ENCODE data around the gene PDIK1L.
A peak's percentile ranks its signal among the peaks of the same experiment; 100 is the strongest.

Gene PDIK1L

DNA sequence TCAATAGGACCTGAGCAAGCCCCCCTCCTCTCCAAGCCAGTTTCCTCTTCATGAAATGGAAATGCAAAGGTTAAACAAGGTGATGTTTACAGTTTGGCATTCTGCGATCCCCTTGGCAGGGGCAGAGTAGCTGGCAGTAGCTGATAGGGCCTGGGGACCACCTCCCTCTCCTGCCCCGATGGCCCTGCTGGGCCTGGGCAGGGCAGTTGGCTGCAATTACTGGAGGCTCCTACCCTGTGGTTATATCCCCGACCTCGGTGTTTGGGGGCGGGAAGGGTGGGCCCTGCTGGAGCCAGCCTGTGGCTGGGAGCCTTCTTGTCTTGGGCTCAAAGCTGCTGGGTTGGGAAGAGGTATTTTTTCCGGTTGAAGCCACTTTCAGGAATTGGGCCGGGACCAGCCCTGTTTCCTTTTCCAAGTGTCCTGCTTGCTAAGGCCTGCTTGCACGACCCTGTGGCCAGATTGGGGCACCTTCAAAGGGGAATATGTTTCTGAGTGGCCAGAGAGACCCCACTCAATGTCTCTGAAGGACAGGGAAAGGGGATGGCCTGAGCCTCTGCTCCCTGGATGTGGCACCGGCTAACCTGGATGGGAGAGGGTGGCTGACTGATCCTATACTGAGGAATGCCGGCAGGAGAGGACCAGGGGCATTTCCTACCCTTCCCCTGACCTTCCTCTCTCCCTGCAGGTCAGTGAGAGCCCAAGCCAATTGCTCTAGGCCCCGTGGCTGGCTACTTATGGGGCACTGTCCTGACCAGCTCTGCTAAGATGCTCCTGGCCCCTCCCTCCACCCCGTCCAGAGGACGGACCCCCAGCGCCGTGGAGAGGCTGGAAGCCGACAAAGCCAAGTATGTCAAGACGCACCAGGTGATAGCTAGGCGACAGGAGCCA, 49.1 kb downstream of the PDIK1L start:
- no peaks in the 10 kb centered on the region for H3K36me3 ChIP-seq (ENCODE audit: insufficient read depth, low read length)
- H3K4me1 ChIP-seq (ENCODE audit: insufficient read depth, low read length): peaks cover 10% of the 10 kb centered on the region
- no peak overlapping the region for H3K27ac ChIP-seq (ENCODE audit: low read depth, low read length)
- no peak overlapping the region for H3K9ac ChIP-seq (ENCODE audit: low read length)
- H3K9me3 ChIP-seq (ENCODE audit: low read length): no peaks in the 10 kb centered on the region
- H3K27me3 ChIP-seq (ENCODE audit: control insufficient read depth in 1 of 2, insufficient read depth in 2 of 2, low read length in 2 of 2): peaks cover 5 to 30% of the 10 kb centered on the region in 2 donors
- H3K4me3 ChIP-seq (ENCODE audit: low read depth in 1 of 2, low read length in 2 of 2): peak overlapping the region; percentile 55

DNA sequence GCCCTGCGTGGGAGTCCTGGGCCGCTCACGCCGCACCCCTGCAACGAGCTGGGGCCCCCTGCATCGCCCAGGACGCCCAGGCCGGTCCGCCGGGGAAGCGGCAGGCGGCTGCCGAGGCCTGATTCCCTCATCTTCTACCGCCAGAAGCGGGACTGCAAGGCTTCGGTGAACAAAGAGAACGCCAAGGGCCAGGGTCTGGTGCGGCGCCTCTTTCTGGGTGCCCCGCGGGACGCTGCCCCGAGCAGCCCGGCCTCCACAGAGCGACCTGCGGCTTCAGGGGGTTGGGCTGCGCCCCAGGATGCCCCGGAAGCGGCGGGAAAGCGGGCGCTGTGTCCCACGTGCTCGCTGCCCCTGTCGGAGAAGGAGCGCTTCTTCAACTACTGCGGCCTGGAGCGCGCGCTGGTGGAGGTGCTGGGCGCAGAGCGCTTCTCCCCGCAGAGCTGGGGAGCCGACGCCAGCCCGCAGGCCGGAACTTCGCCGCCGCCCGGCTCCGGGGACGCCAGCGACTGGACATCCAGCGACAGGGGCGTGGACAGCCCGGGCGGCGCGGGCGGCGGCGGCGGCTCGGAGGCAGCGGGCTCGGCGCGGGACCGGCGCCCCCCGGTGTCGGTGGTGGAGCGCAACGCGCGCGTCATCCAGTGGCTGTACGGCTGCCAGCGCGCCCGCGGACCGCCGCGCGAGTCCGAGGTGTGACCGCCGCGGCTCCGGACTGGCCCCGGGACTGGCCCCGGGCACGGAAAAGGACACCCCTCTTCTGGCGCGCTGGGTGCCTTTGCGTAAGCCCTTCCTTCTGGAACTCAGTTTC, 50.0 kb downstream of the PDIK1L start:
- H3K27ac ChIP-seq (ENCODE audit: low read depth, low read length): no peak overlapping the region
- H3K27me3 ChIP-seq (ENCODE audit: control insufficient read depth in 1 of 2, insufficient read depth in 2 of 2, low read length in 2 of 2): peaks cover 2 to 24% of the 10 kb centered on the region in 2 donors
- no peak overlapping the region for H3K9ac ChIP-seq (ENCODE audit: low read length)
- no peaks in the 10 kb centered on the region for H3K9me3 ChIP-seq (ENCODE audit: low read length)
- peaks cover 10% of the 10 kb centered on the region for H3K4me1 ChIP-seq (ENCODE audit: insufficient read depth, low read length)
- H3K4me3 ChIP-seq (ENCODE audit: low read depth in 1 of 2, low read length in 2 of 2): peak overlapping the region; percentile 55 to 56
- no peaks in the 10 kb centered on the region for H3K36me3 ChIP-seq (ENCODE audit: insufficient read depth, low read length)

- H3K9ac ChIP-seq (ENCODE audit: low read length): no peak overlapping the region
- H3K27ac ChIP-seq (ENCODE audit: low read depth, low read length): no peak overlapping the region
- peaks cover 10% of the 10 kb centered on the region for H3K4me1 ChIP-seq (ENCODE audit: insufficient read depth, low read length)
- H3K36me3 ChIP-seq (ENCODE audit: insufficient read depth, low read length): no peaks in the 10 kb centered on the region
- H3K27me3 ChIP-seq (ENCODE audit: control insufficient read depth in 1 of 2, insufficient read depth in 2 of 2, low read length in 2 of 2): peaks cover 0 to 21% of the 10 kb centered on the region in 2 donors
- H3K9me3 ChIP-seq (ENCODE audit: low read length): no peaks in the 10 kb centered on the region
- peak overlapping the region; percentile 22 to 56 for H3K4me3 ChIP-seq (ENCODE audit: low read depth in 1 of 2, low read length in 2 of 2)
These were observed 50.6 kb downstream of the PDIK1L start for GRCh38 chr1:26162220-26162709.

GRCh38 chr1:26163684-26164035, 52.0 kb downstream of the PDIK1L start:
- Histone ChIP-seq H3K4me3 (ENCODE audit: low read depth in 1 of 2, low read length in 2 of 2) (peak overlapping the region; percentile 47 to 49), H3K36me3 (ENCODE audit: insufficient read depth, low read length) (no peaks in the 10 kb centered on the region), H3K9ac (ENCODE audit: low read length) (no peak overlapping the region), H3K27ac (ENCODE audit: low read depth, low read length) (no peak overlapping the region), H3K9me3 (ENCODE audit: low read length) (no peaks in the 10 kb centered on the region), H3K4me1 (ENCODE audit: insufficient read depth, low read length) (peaks cover 10% of the 10 kb centered on the region), H3K27me3 (ENCODE audit: control insufficient read depth in 1 of 2, insufficient read depth in 2 of 2, low read length in 2 of 2) (peaks cover 0 to 15% of the 10 kb centered on the region in 2 donors)

DNA sequence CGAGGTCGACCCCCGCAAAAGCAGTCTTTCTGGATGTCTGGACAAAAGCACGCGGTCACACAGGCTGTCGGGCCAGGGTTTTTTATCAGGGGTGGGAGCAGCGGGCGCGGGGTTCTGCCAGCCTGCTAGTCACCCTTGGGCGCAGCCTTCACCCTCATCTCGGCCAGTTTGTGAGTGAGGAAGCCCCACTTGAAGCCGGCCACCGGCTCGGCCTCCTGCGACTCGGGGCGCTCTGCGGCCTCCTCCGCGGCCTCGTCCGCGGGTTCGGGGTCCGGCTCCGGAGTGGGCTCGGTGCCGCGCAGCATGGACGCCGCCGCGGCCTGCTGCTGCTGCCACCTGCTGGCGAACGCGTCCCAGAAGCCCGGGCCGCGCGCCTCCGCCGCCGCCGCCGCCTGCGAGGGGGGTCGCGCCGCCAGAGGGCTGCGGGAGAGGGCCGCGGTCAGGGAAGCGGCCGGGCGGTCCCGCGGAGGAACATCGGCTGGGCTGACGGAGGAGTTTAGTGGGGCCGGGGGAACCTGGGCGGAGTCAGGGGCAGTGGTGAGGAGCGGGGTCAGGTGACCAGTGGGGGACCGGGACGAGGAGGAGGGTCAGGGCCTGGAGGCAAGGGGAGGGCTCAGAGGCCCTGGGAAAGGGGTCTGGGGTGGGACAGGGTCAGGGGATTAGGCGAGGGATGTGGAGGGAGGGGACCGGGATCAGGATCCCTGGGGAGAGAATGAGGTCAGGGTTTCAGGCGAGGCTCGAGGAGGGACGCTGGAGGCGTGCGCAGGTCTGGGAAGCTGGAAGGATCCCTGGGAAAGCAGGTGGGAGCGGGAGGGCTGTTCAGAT, 52.6 kb downstream of the PDIK1L start:
- no peaks in the 10 kb centered on the region for H3K36me3 ChIP-seq (ENCODE audit: insufficient read depth, low read length)
- peaks cover 0 to 9% of the 10 kb centered on the region in 2 donors for H3K27me3 ChIP-seq (ENCODE audit: control insufficient read depth in 1 of 2, insufficient read depth in 2 of 2, low read length in 2 of 2)
- no peaks in the 10 kb centered on the region for H3K9me3 ChIP-seq (ENCODE audit: low read length)
- peaks cover 10% of the 10 kb centered on the region for H3K4me1 ChIP-seq (ENCODE audit: insufficient read depth, low read length)
- no peak overlapping the region for H3K27ac ChIP-seq (ENCODE audit: low read depth, low read length)
- no peak overlapping the region for H3K9ac ChIP-seq (ENCODE audit: low read length)
- H3K4me3 ChIP-seq (ENCODE audit: low read depth in 1 of 2, low read length in 2 of 2): peak overlapping the region; percentile 47 to 49

DNA sequence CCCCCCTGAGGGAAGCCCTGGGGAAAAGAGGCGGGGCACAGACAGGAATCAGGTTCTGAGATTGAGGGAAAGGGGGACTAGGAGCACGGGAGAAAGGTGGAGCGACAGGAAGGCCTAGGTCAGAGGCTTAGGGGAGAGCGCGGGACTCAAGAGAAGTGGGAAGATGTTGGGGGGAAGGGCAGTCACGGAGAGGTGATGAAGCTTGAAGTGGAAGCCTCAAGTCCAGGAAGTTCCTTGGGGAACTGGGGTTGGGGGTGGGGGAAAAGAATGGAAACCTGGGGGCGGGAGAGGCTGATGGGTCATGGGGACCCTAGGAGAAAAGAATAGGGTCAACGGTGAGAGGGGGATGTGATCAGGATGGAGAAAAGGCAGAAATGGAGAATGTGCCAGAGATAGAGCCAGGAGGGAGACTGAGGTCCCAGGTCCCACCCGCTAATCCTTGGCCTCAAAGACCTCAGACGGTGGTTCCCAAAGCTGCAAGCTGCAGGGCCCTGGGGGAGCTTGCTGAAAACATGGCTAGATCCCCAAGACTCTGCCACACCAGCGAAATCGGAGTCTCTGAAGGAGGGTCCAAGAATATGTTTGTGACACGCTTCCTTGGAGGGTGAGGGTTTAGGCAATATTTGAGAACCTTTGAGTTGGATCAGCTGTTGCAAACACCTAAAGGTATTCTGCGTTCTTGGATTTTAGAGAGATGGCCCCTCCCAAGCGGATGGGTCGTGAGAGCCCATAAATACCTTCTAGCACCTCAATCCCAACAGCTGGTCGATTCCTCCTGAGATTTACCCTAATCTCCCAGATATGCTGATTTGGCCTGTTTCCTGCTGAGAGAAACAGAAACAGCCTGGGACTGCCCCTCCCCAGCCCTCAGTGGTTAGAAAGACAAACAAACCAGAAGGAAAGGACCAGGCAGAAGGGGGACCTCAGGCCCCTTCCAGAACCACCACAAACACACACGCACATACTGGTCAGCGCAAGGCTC, 53.5 kb downstream of the PDIK1L start:
- H3K4me3 ChIP-seq (ENCODE audit: low read depth in 1 of 2, low read length in 2 of 2): no peak overlapping the region

DNA sequence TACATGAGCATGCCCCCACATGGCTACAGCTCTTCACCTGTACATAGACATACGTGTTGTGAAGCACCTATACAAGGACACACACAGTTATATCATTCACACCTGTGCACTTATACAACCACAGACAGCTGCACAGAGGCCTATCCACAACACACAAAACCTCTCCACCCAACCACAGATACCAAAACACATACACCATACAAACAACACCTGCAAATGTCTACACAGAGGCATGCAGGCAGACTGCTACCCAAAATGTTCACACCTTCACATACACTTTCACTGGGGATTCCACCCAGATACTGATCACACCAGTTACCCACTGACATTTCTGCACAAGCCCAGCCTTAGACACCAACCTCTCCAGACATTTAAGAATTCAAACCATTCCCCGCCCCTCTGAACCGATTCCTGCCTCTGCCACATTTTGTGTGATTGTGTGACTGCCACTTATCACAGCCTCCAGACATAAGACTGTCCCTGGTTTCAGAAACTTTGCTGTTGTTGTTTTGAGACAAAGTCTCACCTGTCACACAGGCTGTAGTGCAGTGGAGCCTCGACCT, 55.2 kb downstream of the PDIK1L start:
- H3K27me3 ChIP-seq (ENCODE audit: control insufficient read depth in 1 of 2, insufficient read depth in 2 of 2, low read length in 2 of 2): no peaks in the 10 kb centered on the region
- no peak overlapping the region for H3K9ac ChIP-seq (ENCODE audit: low read length)
- peaks cover 12% of the 10 kb centered on the region for H3K4me1 ChIP-seq (ENCODE audit: insufficient read depth, low read length)
- no peaks in the 10 kb centered on the region for H3K9me3 ChIP-seq (ENCODE audit: low read length)
- H3K4me3 ChIP-seq (ENCODE audit: low read depth in 1 of 2, low read length in 2 of 2): no peak overlapping the region
- H3K27ac ChIP-seq (ENCODE audit: low read depth, low read length): no peak overlapping the region
- no peaks in the 10 kb centered on the region for H3K36me3 ChIP-seq (ENCODE audit: insufficient read depth, low read length)

More for the DNA sequence above, 53.5 kb downstream of the PDIK1L start:
- Histone ChIP-seq H3K27me3 (ENCODE audit: control insufficient read depth in 1 of 2, insufficient read depth in 2 of 2, low read length in 2 of 2) (peaks cover 0 to 8% of the 10 kb centered on the region in 2 donors), H3K9ac (ENCODE audit: low read length) (no peak overlapping the region), H3K9me3 (ENCODE audit: low read length) (no peaks in the 10 kb centered on the region), H3K36me3 (ENCODE audit: insufficient read depth, low read length) (no peaks in the 10 kb centered on the region), H3K27ac (ENCODE audit: low read depth, low read length) (no peak overlapping the region), H3K4me1 (ENCODE audit: insufficient read depth, low read length) (peaks cover 11% of the 10 kb centered on the region)

DNA sequence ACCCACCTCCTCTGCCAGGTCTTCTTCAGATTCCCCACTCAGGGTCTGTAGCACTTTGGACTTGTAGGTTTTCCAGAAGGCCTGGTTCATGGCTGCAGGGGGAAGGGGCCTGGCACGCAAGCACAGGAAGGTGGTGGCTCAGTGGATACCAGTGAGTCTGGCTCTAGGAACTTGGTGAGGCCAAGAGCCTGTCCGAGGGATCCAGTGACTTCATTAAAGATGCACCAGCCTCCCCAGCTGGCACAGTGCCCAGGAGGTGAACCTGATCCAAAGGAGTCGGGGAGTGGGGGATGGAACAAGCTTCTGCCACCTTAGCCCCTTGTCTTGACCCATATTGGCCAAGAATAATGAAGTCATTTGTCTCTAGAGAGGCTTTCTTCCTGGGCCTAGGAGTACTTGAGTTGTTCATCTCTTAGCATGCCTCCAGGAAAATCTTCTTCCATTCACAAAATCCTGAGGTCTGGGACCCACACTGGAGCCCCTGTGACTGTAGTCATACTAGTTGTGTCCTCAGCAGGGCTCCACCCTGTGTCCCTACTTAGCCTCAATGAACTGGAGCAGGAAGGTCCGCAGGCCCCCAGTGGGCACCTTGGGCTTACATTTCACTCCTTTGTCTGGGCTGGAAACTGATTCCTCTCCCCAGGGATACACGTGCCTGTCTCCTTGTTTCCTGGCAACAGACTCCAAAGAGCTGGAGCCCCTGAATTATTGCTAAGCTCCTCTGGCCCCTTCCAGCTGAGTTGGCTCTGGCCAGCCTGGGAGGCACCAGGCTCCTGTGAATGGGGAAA, 57.0 kb downstream of the PDIK1L start, which contains the start of gene C1orf232:
Gene C1orf232 (minus strand): TSS at position 554 of the 788 bp plus-strand sequence. CDS start 464 bp downstream, at position 90.
- Histone ChIP-seq H3K4me3 (ENCODE audit: low read depth in 1 of 2, low read length in 2 of 2) (peak within 1 kb of the TSS; percentile 57 to 87), H3K9ac (ENCODE audit: low read length) (peak within 1 kb of the TSS; percentile 62), H3K27me3 (ENCODE audit: control insufficient read depth in 1 of 2, insufficient read depth in 2 of 2, low read length in 2 of 2) (no peaks in the 10 kb centered on the region), H3K27ac (ENCODE audit: low read depth, low read length) (peak within 1 kb of the TSS; percentile 61), H3K36me3 (ENCODE audit: insufficient read depth, low read length) (no peaks in the 10 kb centered on the region), H3K9me3 (ENCODE audit: low read length) (no peaks in the 10 kb centered on the region), H3K4me1 (ENCODE audit: insufficient read depth, low read length) (peaks cover 8% of the 10 kb centered on the region)

- no peak overlapping the region for H3K27ac ChIP-seq (ENCODE audit: low read depth, low read length)
- H3K9me3 ChIP-seq (ENCODE audit: low read length): no peaks in the 10 kb centered on the region
- no peaks in the 10 kb centered on the region for H3K36me3 ChIP-seq (ENCODE audit: insufficient read depth, low read length)
- peak overlapping the region in 1 of 2 donors; percentile 87 for H3K4me3 ChIP-seq (ENCODE audit: low read depth in 1 of 2, low read length in 2 of 2)
- H3K27me3 ChIP-seq (ENCODE audit: control insufficient read depth in 1 of 2, insufficient read depth in 2 of 2, low read length in 2 of 2): no peaks in the 10 kb centered on the region
- no peak overlapping the region for H3K9ac ChIP-seq (ENCODE audit: low read length)
- peaks cover 8% of the 10 kb centered on the region for H3K4me1 ChIP-seq (ENCODE audit: insufficient read depth, low read length)
These were observed 57.6 kb downstream of the PDIK1L start for GRCh38 chr1:26169198-26169554.
